ENCODE results near the gene WDR35. TPM values are rescaled to one million over a fixed set of nuclear protein-coding genes. Genes with fewer than 3 reads are reported as not detected.
"Not testable (repeated sequence)": the region's sequence is repeated elsewhere in the genome, so short reads cannot be mapped to it uniquely, and the experiment has no call there.

WDR35 gene
- total and polyA plus RNA-seq, 2 donors = 7.3 to 34.1 TPM

- no peak overlapping the region for H3K27ac ChIP-seq (ENCODE audit: low read depth)
Observed at GRCh38 chr2:19942199-19942598, 47.7 kb downstream of the WDR35 start.

GRCh38 chr2:19937004-19937403 is 52.9 kb downstream of the WDR35 start:
- DNase-seq (ENCODE audit: extremely low spot score) = no peak
- H3K27ac ChIP-seq (ENCODE audit: low read depth) = no peak overlapping the region
- H3K4me3 ChIP-seq (ENCODE audit: low read depth, low read length) = no peak overlapping the region
- H3K4me1 ChIP-seq (ENCODE audit: insufficient read depth) = no peaks in the 10 kb centered on the region
- H3K36me3 ChIP-seq (ENCODE audit: insufficient read depth) = no peaks in the 10 kb centered on the region
- WGBS = 92% methylated on average over 4 of the region's 4 CpGs

More at GRCh38 chr2:19942199-19942598, 47.7 kb downstream of the WDR35 start:
- DNase-seq (ENCODE audit: extremely low spot score) = no peak
- Histone ChIP-seq H3K4me1 (ENCODE audit: insufficient read depth) (no peaks in the 10 kb centered on the region), H3K36me3 (ENCODE audit: insufficient read depth) (no peaks in the 10 kb centered on the region), H3K4me3 (ENCODE audit: low read depth, low read length) (no peak overlapping the region)

GRCh38 chr2:19936203-19936602 is 53.7 kb downstream of the WDR35 start:
- DNase-seq (ENCODE audit: extremely low spot score) = no peak
- no peaks in the 10 kb centered on the region for H3K36me3 ChIP-seq (ENCODE audit: insufficient read depth)
- WGBS = 94% methylated on average over 2 of the region's 2 CpGs
- no peak overlapping the region for H3K4me3 ChIP-seq (ENCODE audit: low read depth, low read length)
- H3K27ac ChIP-seq (ENCODE audit: low read depth) = no peak overlapping the region
- no peaks in the 10 kb centered on the region for H3K4me1 ChIP-seq (ENCODE audit: insufficient read depth)

- Histone ChIP-seq H3K4me1 (ENCODE audit: insufficient read depth) (no peaks in the 10 kb centered on the region), H3K36me3 (ENCODE audit: insufficient read depth) (no peaks in the 10 kb centered on the region), H3K4me3 (ENCODE audit: low read depth, low read length) (no peak overlapping the region), H3K27ac (ENCODE audit: low read depth) (no peak overlapping the region)
- 44% methylated on average over 5 of the region's 5 CpGs for WGBS
- no peak for DNase-seq (ENCODE audit: extremely low spot score)
Observed at GRCh38 chr2:19933351-19933981, 56.4 kb downstream of the WDR35 start.

- Histone ChIP-seq H3K27ac (ENCODE audit: low read depth) (no peak overlapping the region), H3K36me3 (ENCODE audit: insufficient read depth) (no peaks in the 10 kb centered on the region)
- 84% methylated on average over 2 of the region's 2 CpGs for WGBS
Observed at GRCh38 chr2:19932928-19933327, 57.0 kb downstream of the WDR35 start.

GRCh38 chr2:19929226-19929625 is 60.7 kb downstream of the WDR35 start:
- Histone ChIP-seq H3K36me3 (ENCODE audit: insufficient read depth) (peaks cover 2% of the 10 kb centered on the region), H3K4me1 (ENCODE audit: insufficient read depth) (no peaks in the 10 kb centered on the region)

More at GRCh38 chr2:19932928-19933327, 57.0 kb downstream of the WDR35 start:
- Histone ChIP-seq H3K4me3 (ENCODE audit: low read depth, low read length) (no peak overlapping the region), H3K4me1 (ENCODE audit: insufficient read depth) (no peaks in the 10 kb centered on the region)
- no peak for DNase-seq (ENCODE audit: extremely low spot score)

GRCh38 chr2:19927816-19928215 is 62.1 kb downstream of the WDR35 start:
- not testable (repeated sequence) for H3K36me3 ChIP-seq (ENCODE audit: insufficient read depth)

More at GRCh38 chr2:19929226-19929625, 60.7 kb downstream of the WDR35 start:
- Histone ChIP-seq H3K27ac (ENCODE audit: low read depth) (no peak overlapping the region), H3K4me3 (ENCODE audit: low read depth, low read length) (no peak overlapping the region)
- no peak for DNase-seq (ENCODE audit: extremely low spot score)

GRCh38 chr2:19924526-19924925 is 65.4 kb downstream of the WDR35 start:
- DNase-seq (ENCODE audit: extremely low spot score); H3K36me3 ChIP-seq (ENCODE audit: insufficient read depth): not testable (repeated sequence)
- 62% methylated on average over 4 of the region's 4 CpGs for WGBS

More at GRCh38 chr2:19927816-19928215, 62.1 kb downstream of the WDR35 start:
- not testable (repeated sequence) for DNase-seq (ENCODE audit: extremely low spot score); H3K4me3 ChIP-seq (ENCODE audit: low read depth, low read length); H3K4me1 ChIP-seq (ENCODE audit: insufficient read depth); H3K27ac ChIP-seq (ENCODE audit: low read depth)
- 98% methylated on average over 1 of the region's 1 CpG for WGBS

GRCh38 chr2:19922188-19922587 is 67.7 kb downstream of the WDR35 start:
- H3K36me3 ChIP-seq (ENCODE audit: insufficient read depth); H3K4me1 ChIP-seq (ENCODE audit: insufficient read depth); DNase-seq (ENCODE audit: extremely low spot score); H3K4me3 ChIP-seq (ENCODE audit: low read depth, low read length); H3K27ac ChIP-seq (ENCODE audit: low read depth): not testable (repeated sequence)
- WGBS = 98% methylated on average over 3 of the region's 3 CpGs

More at GRCh38 chr2:19924526-19924925, 65.4 kb downstream of the WDR35 start:
- not testable (repeated sequence) for H3K4me3 ChIP-seq (ENCODE audit: low read depth, low read length); H3K4me1 ChIP-seq (ENCODE audit: insufficient read depth); H3K27ac ChIP-seq (ENCODE audit: low read depth)

GRCh38 chr2:19916385-19916950 is 73.4 kb downstream of the WDR35 start:
- DNase-seq (ENCODE audit: extremely low spot score) = no peak
- Histone ChIP-seq H3K4me1 (ENCODE audit: insufficient read depth) (no peaks in the 10 kb centered on the region), H3K27ac (ENCODE audit: low read depth) (no peak overlapping the region), H3K4me3 (ENCODE audit: low read depth, low read length) (no peak overlapping the region), H3K36me3 (ENCODE audit: insufficient read depth) (peaks cover 2% of the 10 kb centered on the region)
- 77% methylated on average over 6 of the region's 6 CpGs for WGBS

GRCh38 chr2:19914266-19914975 is 75.5 kb downstream of the WDR35 start:
- peaks cover 2% of the 10 kb centered on the region for H3K36me3 ChIP-seq (ENCODE audit: insufficient read depth)
- H3K4me3 ChIP-seq (ENCODE audit: low read depth, low read length) = no peak overlapping the region
- WGBS = 87% methylated on average over 1 of the region's 1 CpG
- H3K4me1 ChIP-seq (ENCODE audit: insufficient read depth) = no peaks in the 10 kb centered on the region
- no peak overlapping the region for H3K27ac ChIP-seq (ENCODE audit: low read depth)
- DNase-seq (ENCODE audit: extremely low spot score) = no peak

GRCh38 chr2:19911808-19912509 is 77.9 kb downstream of the WDR35 start:
- no peak overlapping the region for H3K4me3 ChIP-seq (ENCODE audit: low read depth, low read length)
- H3K4me1 ChIP-seq (ENCODE audit: insufficient read depth) = no peaks in the 10 kb centered on the region
- 94% methylated on average over 9 of the region's 9 CpGs for WGBS
- H3K27ac ChIP-seq (ENCODE audit: low read depth) = no peak overlapping the region
- peaks cover 2% of the 10 kb centered on the region for H3K36me3 ChIP-seq (ENCODE audit: insufficient read depth)
- no peak for DNase-seq (ENCODE audit: extremely low spot score)

GRCh38 chr2:19902216-19902740 is 87.6 kb downstream of the WDR35 start:
- H3K36me3 ChIP-seq (ENCODE audit: insufficient read depth) = no peaks in the 10 kb centered on the region
- under 1% methylated on average over 21 of the region's 21 CpGs for WGBS
- H3K4me3 ChIP-seq (ENCODE audit: low read depth, low read length) = peak overlapping the region; percentile 72
- H3K27ac ChIP-seq (ENCODE audit: low read depth) = peak overlapping the region; percentile 95
- DNase-seq (ENCODE audit: extremely low spot score) = no peak
- peaks cover 2% of the 10 kb centered on the region for H3K4me1 ChIP-seq (ENCODE audit: insufficient read depth)

All from urinary bladder (tissue), 4 donors.